Measurements from ENCODE around the gene EIF4B.

The EIF4B gene

DNA sequence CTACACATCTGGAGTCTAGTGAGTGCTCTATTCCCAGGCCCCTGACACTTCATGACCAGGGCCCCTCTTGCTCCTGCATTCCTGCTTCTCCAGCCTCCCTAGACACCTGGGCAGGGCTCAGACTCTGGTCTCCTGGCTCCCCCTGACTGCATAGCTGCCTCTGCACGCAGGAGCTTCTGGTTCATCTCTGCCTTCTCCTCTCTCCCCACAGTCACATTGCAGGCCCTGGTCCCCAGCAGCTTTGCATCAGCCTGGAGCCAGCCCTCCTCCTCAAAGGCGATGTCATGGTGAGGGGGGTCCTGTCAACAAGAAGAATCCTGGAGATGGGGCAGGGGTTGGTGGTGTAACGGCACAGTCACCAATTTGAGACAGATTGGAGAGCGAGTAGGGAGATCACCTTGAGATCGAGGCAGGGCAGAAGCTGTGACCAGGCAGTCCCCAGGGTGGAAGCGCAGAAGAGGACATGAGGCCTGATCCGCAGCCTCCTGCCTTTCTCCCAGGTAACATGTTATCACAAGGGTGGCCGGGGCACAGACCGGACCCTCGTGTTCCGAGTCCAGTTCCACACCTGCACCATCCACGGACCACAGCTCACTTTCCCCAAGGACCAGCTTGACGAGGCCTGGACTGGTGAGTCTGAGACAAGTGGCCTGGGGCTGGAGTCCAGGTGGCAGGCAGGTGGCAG lies 51.7 kb downstream of the EIF4B start:
- no peak for DNase-seq (ENCODE audit: extremely low read depth, low read depth)
- TF ChIP-seq CTCF (IDR thresholded peaks at IDR 0.05; ENCODE audit: low read depth, low read length), result no peak

DNA sequence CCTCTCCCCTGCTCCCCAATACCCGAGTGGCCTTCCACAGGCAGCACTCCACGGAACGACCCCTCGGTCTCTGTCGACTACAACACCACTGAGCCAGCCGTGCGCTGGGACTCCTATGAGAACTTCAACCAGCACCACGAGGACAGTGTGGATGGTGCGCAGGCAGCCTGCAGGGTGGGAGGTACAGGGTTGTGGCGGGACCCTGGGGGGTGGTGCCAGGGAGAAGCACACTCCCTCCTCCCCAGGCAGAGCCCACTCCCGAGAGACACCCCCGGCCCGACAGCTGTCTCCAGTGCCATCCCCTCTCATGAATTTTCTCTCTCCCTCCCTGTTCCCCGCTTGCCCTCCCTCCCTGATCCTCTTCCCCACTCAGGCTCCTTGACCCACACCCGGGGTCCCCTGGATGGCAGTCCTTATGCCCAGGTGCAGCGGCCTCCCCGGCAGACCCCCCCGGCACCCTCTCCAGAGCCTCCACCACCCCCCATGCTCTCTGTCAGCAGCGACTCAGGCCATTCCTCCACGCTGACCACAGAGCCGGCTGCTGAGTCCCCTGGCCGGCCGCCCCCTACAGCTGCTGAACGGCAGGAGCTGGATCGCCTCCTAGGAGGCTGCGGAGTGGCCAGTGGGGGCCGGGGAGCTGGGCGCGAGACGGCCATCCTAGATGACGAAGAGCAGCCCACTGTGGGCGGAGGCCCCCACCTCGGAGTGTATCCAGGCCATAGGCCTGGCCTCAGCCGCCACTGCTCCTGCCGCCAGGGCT lies 52.6 kb downstream of the EIF4B start:
- DNase-seq (ENCODE audit: extremely low read depth, low read depth), result no peak
- TF ChIP-seq CTCF (IDR thresholded peaks at IDR 0.05; ENCODE audit: low read depth, low read length), result no peak

- no peak for DNase-seq (ENCODE audit: extremely low read depth, low read depth)
- TF ChIP-seq CTCF (IDR thresholded peaks at IDR 0.05; ENCODE audit: low read depth, low read length), result no peak
Observed at GRCh38 chr12:53059434-53060063, 53.3 kb downstream of the EIF4B start.

- DNase-seq (ENCODE audit: extremely low read depth, low read depth), result no peak
- no peak for TF ChIP-seq CTCF (IDR thresholded peaks at IDR 0.05; ENCODE audit: low read depth, low read length)
Observed at GRCh38 chr12:53060064-53060720, 53.9 kb downstream of the EIF4B start.

- DNase-seq (ENCODE audit: extremely low read depth, low read depth), result no peak
- TF ChIP-seq CTCF (IDR thresholded peaks at IDR 0.05; ENCODE audit: low read depth, low read length), result no peak
Observed at GRCh38 chr12:53060721-53061276, 54.5 kb downstream of the EIF4B start.

- no peak for TF ChIP-seq CTCF (IDR thresholded peaks at IDR 0.05; ENCODE audit: low read depth, low read length)
- no peak for DNase-seq (ENCODE audit: extremely low read depth, low read depth)
Observed at GRCh38 chr12:53061404-53062010, 55.3 kb downstream of the EIF4B start.
